NCI-H2107 treated with DMSO at 0.1 percent for 48 hours (cell line): Measurements from ENCODE around the gene PEPD.

Experiments
- DNase-seq: peaks from one replicate; lab custom pipeline; 2025; ENCODE audit not compliant: unreplicated experiment; lab: John Stamatoyannopoulos, UW

The PEPD gene

DNA sequence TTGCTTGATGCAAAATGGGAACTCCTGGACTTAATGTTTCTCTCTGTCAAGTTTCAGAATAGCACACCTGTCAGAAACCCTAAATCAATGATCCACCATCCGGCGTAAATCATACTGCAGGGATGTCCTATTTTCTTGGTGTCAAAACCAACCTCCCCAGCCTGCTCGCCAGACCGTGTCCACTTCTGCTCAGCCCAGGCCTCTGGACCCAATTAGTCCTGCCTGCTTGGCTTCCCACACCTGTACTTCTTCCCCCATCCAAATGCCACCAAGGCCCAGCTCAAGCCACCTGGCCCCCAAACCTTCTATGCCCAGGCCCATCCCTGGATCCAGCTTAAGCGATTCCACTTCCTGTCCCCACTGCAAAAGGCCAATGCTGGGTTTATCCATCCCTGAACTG is 25.1 kb upstream of the PEPD start:
- no peak for DNase-seq

DNA sequence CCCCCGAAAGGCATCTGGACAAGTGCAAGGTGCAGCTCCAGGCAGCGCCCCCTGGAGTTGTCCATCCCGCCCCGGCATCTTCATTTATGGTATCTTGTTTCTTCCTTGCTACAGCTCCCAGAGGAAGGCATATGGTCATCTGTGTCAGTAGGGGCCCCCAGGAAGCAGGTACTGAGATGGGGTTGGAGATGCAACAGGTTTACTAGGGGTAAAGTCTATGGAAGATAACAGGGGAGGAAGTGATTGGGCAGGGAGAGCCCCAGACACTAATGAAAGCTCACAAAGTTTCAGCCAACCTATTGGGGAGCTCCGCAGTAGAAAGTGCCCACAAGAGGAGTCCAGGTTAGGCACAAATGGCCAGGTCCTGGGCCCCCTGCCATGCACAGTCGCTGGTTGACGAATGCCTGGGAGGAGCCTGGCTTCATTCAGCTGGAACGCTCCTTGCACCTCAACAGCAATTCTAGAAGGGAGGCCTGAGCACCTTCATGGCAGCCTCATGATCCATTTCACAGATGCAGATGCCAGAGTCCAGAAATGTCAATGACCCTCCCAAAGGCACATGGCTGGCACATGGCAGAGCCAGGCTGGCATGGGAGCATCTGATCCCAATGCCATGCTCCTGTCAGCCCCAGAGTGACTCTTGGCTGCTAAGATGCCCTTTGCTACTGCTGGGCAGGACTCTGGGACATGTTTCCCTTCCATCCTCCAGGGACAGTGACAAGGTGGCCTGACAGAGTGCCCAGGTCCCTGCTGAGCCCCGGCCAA is 23.8 kb upstream of the PEPD start:
- no peak for DNase-seq

DNA sequence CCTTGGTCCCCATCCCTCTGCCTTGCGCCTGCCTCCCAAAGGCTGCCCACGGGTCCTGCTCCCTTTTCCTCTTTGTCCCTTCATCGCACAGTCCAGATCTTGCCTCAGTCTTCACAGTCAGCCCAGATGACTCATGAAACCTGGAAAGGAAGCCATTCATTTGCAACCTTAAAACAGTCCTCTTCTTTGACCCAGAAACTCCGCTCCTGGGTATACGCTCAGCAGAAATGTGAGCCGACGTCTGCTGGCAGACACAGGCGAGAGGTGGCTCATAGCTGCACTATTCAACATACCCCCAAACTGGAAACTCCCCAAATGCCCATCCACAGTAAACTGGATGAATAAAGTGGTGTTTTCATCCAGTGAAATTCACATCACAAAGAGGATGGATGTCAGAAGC is 13.6 kb upstream of the PEPD start:
- DNase-seq, result no peak

DNA sequence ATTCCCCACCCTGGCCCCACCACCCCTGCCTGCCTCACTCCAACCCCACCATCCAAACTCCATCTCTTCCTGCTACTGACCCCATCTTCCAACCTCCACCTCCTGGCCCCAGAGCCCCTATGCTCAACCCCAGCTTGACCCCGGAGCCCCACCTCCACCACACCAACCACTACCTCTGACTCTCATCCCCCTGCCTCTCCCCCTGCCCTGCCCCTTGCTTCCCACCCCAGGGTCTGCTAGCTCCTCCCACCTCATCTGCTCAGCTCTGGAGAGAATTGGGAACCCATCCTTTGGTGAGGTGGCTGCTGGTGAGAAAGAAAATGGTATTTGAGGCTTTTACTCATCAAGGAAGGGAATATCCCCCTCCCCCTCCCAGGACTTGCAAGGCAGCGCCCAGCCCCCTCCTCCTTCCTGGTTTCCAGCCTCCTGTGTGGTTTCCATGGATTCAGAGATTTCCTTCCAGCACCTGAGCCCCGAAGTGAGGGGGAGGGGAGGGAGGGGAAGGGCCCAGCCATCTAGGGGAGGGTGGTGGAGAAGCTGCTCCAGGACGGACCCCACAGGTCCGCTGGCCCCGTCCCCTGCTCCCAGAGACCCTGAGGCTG is 11.4 kb upstream of the PEPD start:
- no peak for DNase-seq

DNA sequence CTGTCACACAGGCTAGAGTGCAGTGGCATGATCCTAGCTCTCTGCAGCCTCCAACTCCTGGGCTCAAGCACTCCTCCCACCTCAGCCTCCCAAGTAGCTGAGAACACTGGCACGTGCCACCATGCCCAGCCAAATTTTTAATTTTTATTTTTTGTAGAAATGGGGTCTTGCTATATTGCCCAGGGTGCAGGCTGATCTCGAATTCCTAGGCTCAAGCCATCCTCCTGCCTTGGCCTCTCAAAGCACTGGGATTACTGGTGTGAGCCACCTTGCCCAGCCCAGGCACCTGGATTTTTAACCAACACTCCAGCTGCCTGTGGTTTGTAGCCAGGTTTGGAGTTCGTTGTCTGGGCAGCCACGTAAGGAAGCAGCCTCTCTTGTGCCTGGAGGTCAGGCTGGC is 9.3 kb upstream of the PEPD start:
- DNase-seq, result no peak

DNA sequence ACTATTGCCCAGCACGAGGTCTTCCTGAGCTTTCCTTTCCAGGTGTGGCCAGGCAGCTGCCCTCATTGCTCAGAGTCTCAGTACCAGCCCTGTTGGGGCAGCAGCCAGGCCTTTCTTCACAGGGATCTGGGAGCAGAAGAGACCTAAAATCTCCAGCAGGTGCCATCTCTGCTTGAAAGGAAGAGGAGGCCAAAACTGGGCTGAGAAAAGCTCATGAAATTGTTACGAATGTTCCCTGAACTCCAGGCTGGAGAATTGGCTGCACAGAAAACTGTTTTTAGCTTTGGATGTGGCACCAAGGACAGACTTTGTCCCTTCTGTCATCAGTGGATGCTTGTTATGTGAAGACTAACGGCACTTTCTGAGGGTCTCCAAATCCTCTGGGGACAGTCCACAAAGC is 8.7 kb upstream of the PEPD start:
- DNase-seq, result no peak

DNA sequence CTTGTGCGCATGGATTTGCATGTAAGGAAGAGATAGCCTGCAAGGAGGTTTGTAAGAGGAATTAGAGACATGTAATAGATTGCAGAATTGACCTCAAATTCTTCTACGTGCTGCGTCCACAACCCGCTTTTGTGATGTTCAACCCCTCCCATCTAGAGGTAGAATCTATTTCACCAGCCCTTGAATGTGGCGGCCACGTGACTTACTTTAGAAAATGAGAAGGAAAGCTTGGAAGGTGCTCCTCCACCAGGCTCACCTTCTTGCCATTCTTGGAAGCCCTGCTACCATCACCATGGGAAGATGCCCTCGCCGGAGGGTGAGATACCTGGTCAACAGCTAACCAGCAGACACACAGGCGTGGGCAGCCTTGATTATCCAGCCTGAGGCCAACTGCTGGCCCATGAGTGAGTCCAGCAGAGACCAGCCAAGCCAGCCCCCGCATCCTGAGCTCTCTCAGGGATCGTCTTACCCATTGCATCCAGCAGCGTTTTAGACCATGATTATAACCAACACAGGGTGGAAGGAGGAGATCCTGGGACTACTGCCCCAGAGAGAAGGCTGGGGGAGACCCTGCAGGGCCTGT is 7.6 kb upstream of the PEPD start:
- DNase-seq, result no peak

DNA sequence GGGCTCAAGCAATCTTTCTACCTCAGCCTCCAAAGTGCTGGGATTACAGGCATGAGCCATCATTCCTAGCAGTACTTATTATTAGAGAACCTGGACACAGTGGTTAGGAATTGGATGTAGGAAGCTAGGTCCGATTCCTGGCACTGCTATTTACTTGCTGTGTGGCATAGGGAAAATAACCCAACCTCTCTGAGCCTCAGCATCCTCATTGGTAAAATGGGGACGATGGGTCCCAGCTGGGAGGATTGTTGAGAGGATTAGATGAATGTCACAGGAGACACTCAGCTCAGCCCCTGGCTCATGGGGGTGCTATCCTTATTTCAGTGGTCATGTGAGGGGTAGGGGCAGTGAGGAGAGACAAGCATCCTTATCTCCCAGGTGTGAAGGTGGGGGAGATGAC is 6.8 kb upstream of the PEPD start:
- DNase-seq, result no peak

DNA sequence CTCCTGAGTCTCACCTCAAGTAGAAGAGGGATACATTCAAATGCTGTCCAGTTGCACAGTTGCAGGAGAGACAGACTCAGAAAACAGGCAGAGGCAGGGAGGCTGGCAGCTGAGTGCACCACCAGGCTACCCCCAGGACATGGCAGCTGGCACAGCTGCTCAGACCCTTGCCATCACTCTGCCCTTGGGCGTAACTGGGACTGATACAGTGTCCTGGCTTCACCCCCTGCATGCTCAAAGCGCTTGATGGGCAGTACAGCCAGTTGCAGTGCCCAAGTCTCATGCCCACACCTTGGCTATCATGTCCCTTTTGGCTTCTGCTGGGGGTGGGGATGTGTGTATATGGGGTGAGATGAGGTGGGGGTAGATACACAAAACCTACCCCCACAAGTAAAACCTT is 5.5 kb upstream of the PEPD start:
- no peak for DNase-seq

DNA sequence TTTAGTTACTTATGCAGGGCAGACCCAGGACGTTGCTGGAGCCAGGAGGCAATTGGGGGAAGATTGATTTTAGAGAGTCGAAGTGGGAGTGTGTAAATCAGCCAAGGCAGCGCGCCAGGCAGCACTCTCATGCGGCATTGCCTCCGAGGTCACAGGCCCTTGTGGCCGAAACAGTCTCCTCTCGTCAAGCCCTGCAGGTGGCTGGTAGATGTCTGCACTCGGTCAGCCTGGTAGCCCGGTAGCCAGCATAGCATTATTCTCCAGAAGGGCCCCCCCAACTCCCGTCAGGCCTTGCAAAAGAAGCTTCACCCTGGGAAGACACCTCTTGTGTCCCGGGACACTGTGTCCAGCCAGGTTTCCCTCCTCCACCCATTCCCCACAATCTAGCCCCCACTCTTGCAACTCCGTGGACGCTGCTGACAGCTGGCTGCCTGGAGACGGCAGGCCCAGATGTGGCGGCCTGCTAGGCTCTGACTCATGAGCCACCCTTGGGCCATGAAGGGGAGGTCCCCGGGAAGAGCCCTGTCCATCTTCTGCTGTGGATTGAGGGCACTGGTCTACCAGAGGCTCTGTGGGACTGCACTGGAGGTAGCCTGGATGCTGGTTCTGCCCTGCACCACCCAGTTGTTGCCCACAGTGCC is 2.6 kb upstream of the PEPD start:
- no peak for DNase-seq

DNA sequence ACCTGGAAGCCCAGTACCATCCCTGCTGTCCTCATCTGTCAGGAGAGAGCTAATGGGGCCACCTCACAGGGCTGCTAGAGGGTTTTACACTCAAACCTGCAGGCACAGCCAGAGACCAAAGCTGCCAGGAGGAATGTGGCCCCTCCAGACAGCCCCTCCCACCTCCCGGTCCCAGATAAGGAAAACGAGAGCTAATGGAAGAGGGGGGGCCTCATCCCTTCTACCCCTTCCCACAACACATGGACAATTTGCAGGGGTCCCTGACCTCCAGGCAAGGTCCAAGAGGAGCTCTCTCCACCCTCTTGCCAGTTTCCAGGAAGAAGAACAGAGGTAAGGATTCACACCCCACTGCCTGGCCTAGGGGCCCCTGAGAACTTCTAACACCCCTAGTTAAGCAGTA is 1.6 kb upstream of the PEPD start:
- DNase-seq, result no peak

DNA sequence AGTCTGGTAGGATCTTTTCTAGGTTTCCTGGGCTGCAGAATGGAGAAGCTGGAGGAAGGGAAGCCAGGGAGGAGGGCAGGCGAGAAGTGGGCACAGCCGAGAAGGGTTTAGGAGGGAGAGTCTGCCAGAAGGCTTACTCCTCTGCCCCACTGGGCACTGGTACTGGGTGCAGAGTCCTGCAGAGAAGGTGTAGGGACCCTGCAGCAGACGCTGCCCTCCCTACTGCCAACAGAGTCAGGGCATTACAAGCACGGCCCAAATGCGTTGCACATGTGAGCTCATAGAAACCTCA is 726 bp upstream of the PEPD start:
- DNase-seq, result no peak

DNA sequence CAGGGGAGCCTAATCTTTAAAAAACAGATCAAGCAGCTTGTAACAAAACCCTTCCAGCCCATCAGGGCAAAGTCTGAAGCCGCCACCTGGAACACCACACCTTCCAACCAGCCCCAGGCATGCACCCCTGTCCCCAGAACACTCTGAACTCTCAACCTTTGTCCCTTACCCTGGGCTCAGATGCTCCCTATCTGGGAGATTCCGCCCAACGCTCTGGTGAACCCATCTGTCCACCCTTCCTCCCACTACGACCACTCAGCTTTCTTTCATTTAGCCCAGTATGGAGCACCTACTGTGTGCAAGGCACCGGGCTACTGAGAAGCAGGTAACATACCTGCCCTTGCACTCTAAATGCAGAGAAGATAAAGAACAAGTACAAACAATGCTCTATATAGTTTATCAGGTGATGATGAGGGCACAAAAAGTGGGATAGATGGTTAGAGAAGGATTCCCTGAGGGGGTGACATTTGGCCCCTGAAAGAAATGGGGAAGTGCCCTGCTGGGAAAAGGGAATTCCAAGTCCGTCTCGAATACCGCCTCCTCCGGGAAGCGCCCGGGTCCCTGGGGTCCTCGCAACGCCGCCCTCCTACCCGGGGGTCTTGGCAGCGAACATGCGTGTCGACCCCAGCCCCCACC is 629 bp downstream of the PEPD start:
- DNase-seq, result no peak

DNA sequence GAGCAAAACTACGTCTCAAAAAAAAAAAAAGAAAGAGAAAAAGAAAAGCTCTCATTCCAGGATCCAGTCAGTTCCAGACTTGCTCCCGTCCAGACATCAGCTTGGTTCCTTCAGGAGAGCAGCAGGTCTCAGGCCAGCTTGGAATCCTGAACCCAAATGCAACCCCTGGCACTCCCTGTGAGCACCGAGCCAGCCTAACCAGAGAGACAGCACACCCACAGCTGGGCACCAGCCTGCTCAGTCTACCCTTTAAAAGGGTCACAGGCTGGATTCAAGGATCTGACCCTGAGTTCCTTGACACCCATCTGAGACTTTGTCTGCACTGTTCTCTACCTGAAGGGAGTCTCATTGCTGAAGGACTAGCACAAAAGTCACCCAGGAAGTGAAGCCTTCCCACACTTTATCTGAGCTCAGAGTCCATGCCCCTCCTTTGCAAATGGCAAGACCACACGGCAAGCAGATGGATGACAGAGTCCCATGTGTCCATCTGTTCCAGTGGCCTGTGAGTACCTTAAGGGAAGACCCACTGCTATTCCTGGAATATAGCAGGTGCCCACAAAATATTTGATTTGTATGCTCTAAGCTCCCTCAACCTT is 1.4 kb downstream of the PEPD start:
- DNase-seq, result no peak

DNA sequence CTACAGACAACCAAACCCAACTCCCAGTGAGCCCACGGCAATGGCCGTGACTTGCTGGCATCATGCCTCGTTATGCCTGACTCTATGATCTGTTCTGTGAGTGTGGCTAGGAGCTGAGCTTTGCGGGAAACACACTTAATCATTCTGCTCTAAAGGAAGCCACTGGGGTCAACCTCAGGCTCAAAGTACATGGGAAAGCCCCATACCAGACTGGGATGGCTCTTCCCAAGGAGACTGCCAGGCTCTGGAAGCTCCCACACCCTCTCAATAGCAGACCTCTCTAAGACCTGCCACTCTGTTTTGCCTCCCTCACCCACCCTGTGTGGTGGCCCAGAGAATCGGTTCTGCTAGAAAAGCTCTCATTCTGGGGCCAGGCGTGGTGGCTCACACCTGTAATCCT is 2.2 kb downstream of the PEPD start:
- no peak for DNase-seq

DNA sequence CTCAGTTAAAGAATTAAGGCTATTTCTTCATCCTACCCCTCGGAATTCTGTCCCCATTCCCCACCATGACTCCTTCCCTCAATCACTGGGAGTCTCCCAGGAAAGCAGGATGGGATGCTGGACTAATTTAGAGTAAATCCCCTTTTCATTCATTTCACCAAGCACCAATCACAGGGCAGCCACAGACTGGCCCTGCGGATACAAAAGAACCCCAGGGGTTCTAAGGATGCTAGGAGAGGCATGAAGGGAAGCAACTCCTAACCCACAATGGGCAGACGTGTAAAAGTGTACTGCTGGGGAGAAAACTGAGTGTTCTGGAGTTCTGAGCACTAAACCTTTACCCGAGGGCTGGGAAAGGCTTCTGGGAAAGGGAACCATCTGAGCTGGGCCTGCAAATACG is 3.0 kb downstream of the PEPD start:
- no peak for DNase-seq

DNA sequence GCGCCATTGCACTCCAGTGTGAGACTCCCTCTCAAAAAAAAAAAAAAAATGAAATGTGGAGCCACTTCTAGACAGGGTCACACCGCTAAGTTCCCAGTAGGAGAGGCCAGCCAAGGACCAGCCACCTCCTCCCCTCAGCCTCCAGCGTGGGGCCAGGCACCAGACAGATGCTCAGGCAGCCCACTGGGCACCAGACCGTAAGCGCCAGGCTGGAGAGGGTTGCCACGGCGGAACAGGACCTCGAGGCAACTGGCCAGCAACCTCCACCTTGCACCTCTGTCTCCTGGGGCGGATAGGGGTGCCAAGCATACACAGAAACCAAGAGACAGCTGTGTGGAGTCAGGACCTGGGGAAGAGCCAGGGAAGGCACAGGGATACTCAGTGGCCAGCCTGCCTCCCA is 3.7 kb downstream of the PEPD start:
- no peak for DNase-seq

DNA sequence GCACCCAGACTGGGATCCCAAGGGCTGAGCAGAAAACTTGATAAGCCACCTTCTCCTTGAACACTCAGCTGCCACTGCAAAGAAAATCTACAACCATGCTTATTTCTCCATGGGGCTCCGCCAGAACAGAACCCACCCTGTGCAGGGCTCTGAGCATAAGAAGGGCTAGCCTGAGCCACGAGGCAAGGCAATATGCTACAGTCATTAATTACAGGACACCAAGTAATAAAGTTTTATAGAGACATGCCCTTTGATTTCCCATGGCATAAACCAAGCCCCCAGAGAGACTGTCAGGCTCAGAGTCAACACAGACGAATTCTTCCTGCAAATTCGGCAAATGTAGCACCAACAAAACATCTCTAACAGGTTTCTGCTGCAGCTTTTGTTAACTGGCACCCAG is 5.7 kb downstream of the PEPD start:
- no peak for DNase-seq

DNA sequence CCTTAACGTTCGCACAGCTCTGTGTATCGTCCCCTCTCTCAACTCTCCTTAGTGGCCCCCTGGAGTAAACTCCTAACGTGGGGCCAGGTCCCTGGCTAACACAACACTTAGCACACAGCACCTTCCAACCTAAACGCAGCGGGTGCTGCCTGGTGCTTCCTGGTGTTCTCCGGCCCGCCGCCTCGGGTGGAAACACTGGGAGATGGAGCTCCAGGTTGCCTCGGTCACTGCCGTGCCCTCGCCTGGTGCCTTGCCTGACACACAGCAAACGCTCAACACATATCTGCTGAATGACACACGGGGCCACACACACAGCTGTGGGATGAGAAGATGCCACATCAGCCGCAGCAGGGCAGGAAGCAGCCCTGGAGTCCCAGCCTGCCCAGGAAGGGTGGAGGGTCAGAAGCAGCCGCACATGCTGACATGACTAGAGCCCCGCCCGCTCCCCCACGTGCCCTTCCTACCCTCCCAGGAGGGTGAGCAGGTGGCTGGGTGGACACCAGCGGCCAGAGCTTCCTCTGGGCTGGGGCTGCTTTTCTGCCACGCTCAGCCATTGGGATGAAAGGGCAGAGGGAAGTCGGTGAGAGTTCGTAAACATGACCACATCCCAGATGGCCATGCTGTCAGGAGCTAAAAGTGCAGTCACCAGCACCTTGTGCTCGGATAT is 6.6 kb downstream of the PEPD start:
- DNase-seq, result no peak

DNA sequence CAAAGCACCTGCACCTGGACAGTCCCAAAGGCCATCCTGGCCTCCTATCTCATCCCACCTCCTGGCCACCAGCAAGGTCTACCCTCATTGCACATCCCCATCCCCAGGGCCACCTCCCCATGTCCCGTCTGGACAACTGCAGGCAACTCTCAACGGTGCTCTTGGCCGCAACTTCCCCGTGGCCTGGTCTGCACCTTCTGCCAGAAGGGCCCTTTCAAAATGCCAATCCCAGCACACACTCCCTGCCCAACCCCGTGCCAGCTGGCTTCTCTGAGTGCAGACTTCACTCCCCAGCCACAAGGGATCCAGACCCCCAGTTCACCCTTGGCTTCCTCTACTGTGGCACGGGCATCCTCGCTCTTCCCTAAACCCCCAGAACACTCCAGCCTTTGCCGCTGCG is 8.2 kb downstream of the PEPD start:
- DNase-seq, result no peak

DNA sequence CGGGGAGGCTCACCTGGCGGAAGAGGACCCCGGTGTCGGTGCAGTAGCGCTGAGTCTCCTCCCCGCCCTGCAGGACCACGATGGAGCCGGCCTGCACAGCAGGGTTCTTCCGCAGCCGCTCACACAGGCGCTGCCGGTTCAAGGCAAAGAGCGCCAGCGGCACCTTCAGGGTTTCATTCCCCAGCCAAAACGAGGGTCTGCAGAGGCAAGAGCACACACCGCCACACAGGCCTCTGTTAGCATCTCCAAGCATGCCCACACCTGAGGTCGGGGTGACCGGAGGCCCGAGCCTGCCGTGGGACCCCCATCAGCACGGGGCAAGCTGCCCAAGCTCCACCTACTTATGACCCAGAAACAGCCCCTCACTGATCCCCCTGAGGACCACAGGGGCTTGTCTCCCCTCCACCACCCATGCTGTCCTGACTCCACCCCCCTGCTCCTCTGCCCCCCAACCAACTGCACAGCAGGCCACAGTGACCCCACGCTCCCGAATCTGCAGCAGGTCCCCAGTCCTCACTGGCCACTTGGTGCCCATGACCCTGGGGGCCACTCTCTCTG is 8.9 kb downstream of the PEPD start:
- DNase-seq, result no peak
